HEK293 (cell line): Measurements from ENCODE around the gene TRUB1.

ENCODE experiments used
- CTCF ChIA-PET: fragments of 350-600 bp; formaldehyde crosslinking; extraction: SDS; loops from one replicate; lab custom pipeline; 2021; ENCODE audit warnings: antibody characterized with exemption; lab: Yijun Ruan, JAX
- POLR2A ChIA-PET: fragments of 300-600 bp; formaldehyde crosslinking; extraction: SDS; loops from one replicate; lab custom pipeline; 2020; ENCODE audit warnings: antibody characterized with exemption, inconsistent platforms; lab: Yijun Ruan, JAX
- H3K27ac ChIP-seq: fragments of 200-500 bp; sonication (Bioruptor generic); 2 replicates; pipeline ENCODE4 v1.5.1; 2014; ENCODE audit warnings: low read depth, low read length, control low read depth, inconsistent platforms; ENCODE audit errors: extremely low read depth
- H3K36me3 ChIP-seq, 2 experiments: fragments of 200-500 bp in 1 of 2; sonication (Bioruptor generic) in 1 of 2; 1 replicate in 1 of 2; 2 replicates in 1 of 2; pipeline ENCODE4 v1.5.1; 2014 to 2017; ENCODE audit warnings: inconsistent platforms in 2 of 2, low read length in 2 of 2; ENCODE audit not compliant: control insufficient read depth in 2 of 2, insufficient read depth in 1 of 2
- H3K4me1 ChIP-seq: fragments of 200-500 bp; sonication (Bioruptor generic); 2 replicates; pipeline ENCODE4 v1.5.1; 2014; ENCODE audit warnings: mild to moderate bottlenecking, low read length, inconsistent platforms; ENCODE audit not compliant: control insufficient read depth, insufficient read depth
- H3K4me3 ChIP-seq: 2 replicates; pipeline ENCODE4 v1.5.1; 2011; ENCODE audit warnings: low read depth, mild to moderate bottlenecking, control low read depth, low read length, moderate library complexity
- H3K9me3 ChIP-seq: fragments of 200-500 bp; sonication (Bioruptor generic); 2 replicates; pipeline ENCODE4 v1.5.1; 2014; ENCODE audit warnings: low read depth, low read length, inconsistent platforms; ENCODE audit not compliant: control insufficient read depth, insufficient read depth
- GLI2 ChIP-seq: fragments of 450-650 bp; formaldehyde crosslinking; IDR thresholded peaks from 2 replicates; pipeline ENCODE4; 2017; ENCODE audit warnings: missing biosample characterization, missing genetic modification characterization, low read depth, borderline replicate concordance
- KLF16 ChIP-seq: fragments of 450-650 bp; formaldehyde crosslinking; IDR thresholded peaks from 2 replicates; pipeline ENCODE4 v1.5.1; 2017; ENCODE audit warnings: missing biosample characterization, missing genetic modification characterization
- KLF9 ChIP-seq: fragments of 450-650 bp; formaldehyde crosslinking; IDR thresholded peaks from 2 replicates; pipeline ENCODE4 v1.5.1; 2016; ENCODE audit warnings: missing biosample characterization, missing genetic modification characterization, low read depth
- SP7 ChIP-seq: fragments of 450-650 bp; formaldehyde crosslinking; IDR thresholded peaks from 2 replicates; pipeline ENCODE4 v1.5.1; 2016; ENCODE audit warnings: missing biosample characterization, missing genetic modification characterization
- ZBTB20 ChIP-seq: fragments of 450-650 bp; formaldehyde crosslinking; IDR thresholded peaks from 2 replicates; pipeline ENCODE4 v1.5.1; 2016; ENCODE audit warnings: missing biosample characterization, missing genetic modification characterization
- ZNF23 ChIP-seq: fragments of 450-650 bp; formaldehyde crosslinking; IDR thresholded peaks from 2 replicates; pipeline ENCODE4 v1.5.1; 2016; ENCODE audit warnings: missing biosample characterization, missing genetic modification characterization, borderline replicate concordance
- ZNF292 ChIP-seq: fragments of 450-650 bp; formaldehyde crosslinking; IDR thresholded peaks from 2 replicates; pipeline ENCODE4 v1.5.1; 2016; ENCODE audit warnings: low read depth, missing biosample characterization, missing genetic modification characterization, borderline replicate concordance
- ZNF394 ChIP-seq: fragments of 450-650 bp; formaldehyde crosslinking; IDR thresholded peaks from 2 replicates; pipeline ENCODE4 v1.5.1; 2016; ENCODE audit warnings: missing biosample characterization, missing genetic modification characterization, mild to moderate bottlenecking, moderate library complexity, borderline replicate concordance
- ZNF423 ChIP-seq: fragments of 450-650 bp; formaldehyde crosslinking; IDR thresholded peaks from 2 replicates; pipeline ENCODE4 v1.5.1; 2016; ENCODE audit warnings: missing biosample characterization, missing genetic modification characterization
- ZNF501 ChIP-seq: fragments of 450-650 bp; formaldehyde crosslinking; IDR thresholded peaks from 2 replicates; pipeline ENCODE4 v1.5.1; 2016; ENCODE audit warnings: missing biosample characterization, missing genetic modification characterization
- ZNF549 ChIP-seq: fragments of 450-650 bp; IDR thresholded peaks from 2 replicates; pipeline ENCODE4 v1.5.1; 2018; ENCODE audit warnings: missing biosample characterization, missing genetic modification characterization, mild to moderate bottlenecking, inconsistent platforms, moderate library complexity
- ZNF585B ChIP-seq: fragments of 450-650 bp; formaldehyde crosslinking; IDR thresholded peaks from 2 replicates; pipeline ENCODE4 v1.5.1; 2016; ENCODE audit warnings: missing biosample characterization, missing genetic modification characterization
- ZNF610 ChIP-seq: fragments of 450-650 bp; formaldehyde crosslinking; IDR thresholded peaks from 2 replicates; pipeline ENCODE4 v1.5.1; 2016; ENCODE audit warnings: missing biosample characterization, missing genetic modification characterization, borderline replicate concordance
- ZNF629 ChIP-seq: fragments of 450-650 bp; formaldehyde crosslinking; IDR thresholded peaks from 2 replicates; pipeline ENCODE4 v1.5.1; 2017; ENCODE audit warnings: missing biosample characterization, missing genetic modification characterization
- ZNF76 ChIP-seq: fragments of 450-650 bp; formaldehyde crosslinking; IDR thresholded peaks from 2 replicates; pipeline ENCODE4; 2016; ENCODE audit warnings: low read depth, missing biosample characterization, missing genetic modification characterization, borderline replicate concordance
- ZNF776 ChIP-seq: fragments of 450-650 bp; formaldehyde crosslinking; IDR thresholded peaks from 2 replicates; pipeline ENCODE4 v1.5.0; 2017; ENCODE audit warnings: missing biosample characterization, missing genetic modification characterization, borderline replicate concordance
- ZSCAN30 ChIP-seq: fragments of 450-650 bp; IDR thresholded peaks from 2 replicates; pipeline ENCODE4 v1.5.1; 2018; ENCODE audit warnings: missing biosample characterization, mild to moderate bottlenecking, missing genetic modification characterization, moderate library complexity
- TF ChIP-seq, protein P1 (sequence below): fragments of 450-650 bp; IDR thresholded peaks from 2 replicates; pipeline ENCODE4 v1.5.1; 2018; ENCODE audit warnings: missing biosample characterization, missing genetic modification characterization
- TF ChIP-seq, protein P2 (sequence below): fragments of 450-650 bp; formaldehyde crosslinking; IDR thresholded peaks from 2 replicates; pipeline ENCODE4 v1.5.1; 2016; ENCODE audit warnings: missing biosample characterization, missing genetic modification characterization
- TF ChIP-seq, protein P3 (sequence below): fragments of 450-650 bp; formaldehyde crosslinking; IDR thresholded peaks from 2 replicates; pipeline ENCODE4 v1.5.1; 2016; ENCODE audit warnings: missing biosample characterization, missing genetic modification characterization
- TF ChIP-seq, protein P4 (sequence below): fragments of 450-650 bp; formaldehyde crosslinking; IDR thresholded peaks from 2 replicates; pipeline ENCODE4 v1.5.1; 2017; ENCODE audit warnings: missing biosample characterization, mild to moderate bottlenecking, missing genetic modification characterization, moderate library complexity
- TF ChIP-seq, protein P5 (sequence below): fragments of 450-650 bp; formaldehyde crosslinking; IDR thresholded peaks from 2 replicates; pipeline ENCODE4 v1.5.1; 2016; ENCODE audit warnings: missing biosample characterization, missing genetic modification characterization, low read depth

TRUB1 gene

DNA sequence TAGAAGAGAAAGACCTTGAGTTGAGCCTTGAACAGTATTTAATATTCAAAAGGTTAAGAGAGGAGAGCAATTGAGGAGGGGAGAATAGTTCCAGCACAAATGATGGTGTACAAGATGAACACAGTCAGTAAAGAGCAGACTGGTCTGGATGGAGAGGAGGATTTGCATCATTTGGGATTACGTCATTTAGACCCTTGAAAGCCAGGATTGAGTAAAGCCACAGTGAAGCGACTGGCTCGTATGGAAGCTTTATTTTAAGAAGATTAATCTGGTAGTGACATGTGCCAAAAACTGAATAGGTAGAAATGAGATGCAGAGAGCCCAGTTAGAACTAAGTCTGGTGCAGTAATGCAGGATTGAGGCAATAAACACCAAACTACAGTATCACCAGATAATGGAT, 52.6 kb downstream of the TRUB1 start:
- no peak overlapping the region for H3K4me3 ChIP-seq

DNA sequence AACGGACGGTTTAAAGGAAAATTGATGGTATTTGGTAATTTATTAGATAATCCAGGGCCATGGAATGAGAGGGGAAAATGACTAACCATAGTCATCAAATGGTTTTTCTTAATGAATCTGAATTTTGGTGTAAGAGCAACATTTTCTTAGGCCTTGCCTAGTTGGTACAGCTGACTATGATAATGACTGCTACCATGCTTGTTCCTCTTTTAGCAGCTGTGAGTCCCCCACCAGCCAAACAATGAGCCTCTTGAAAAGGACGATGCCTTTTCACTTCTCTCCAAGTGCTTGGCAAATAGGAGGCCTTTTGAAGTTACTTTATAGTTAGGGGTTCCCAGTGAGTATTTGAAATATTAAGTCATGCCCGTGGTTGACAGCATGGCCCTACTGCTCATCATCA, 53.0 kb downstream of the TRUB1 start:
- no peak for TF ChIP-seq ZNF423 (tag by site-specific recombination)
- TF ChIP-seq ZNF585B (tag by site-specific recombination), result no peak
- TF ChIP-seq ZNF292, result no peak
- TF ChIP-seq ZBTB20 (tag by site-specific recombination), result no peak
- TF ChIP-seq, protein P1, sequence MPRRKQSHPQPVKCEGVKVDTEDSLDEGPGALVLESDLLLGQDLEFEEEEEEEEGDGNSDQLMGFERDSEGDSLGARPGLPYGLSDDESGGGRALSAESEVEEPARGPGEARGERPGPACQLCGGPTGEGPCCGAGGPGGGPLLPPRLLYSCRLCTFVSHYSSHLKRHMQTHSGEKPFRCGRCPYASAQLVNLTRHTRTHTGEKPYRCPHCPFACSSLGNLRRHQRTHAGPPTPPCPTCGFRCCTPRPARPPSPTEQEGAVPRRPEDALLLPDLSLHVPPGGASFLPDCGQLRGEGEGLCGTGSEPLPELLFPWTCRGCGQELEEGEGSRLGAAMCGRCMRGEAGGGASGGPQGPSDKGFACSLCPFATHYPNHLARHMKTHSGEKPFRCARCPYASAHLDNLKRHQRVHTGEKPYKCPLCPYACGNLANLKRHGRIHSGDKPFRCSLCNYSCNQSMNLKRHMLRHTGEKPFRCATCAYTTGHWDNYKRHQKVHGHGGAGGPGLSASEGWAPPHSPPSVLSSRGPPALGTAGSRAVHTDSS, result no peak
- TF ChIP-seq ZNF549 (tag by site-specific recombination), result no peak
- TF ChIP-seq ZNF76 (tag by site-specific recombination), result no peak
- TF ChIP-seq, protein P2, sequence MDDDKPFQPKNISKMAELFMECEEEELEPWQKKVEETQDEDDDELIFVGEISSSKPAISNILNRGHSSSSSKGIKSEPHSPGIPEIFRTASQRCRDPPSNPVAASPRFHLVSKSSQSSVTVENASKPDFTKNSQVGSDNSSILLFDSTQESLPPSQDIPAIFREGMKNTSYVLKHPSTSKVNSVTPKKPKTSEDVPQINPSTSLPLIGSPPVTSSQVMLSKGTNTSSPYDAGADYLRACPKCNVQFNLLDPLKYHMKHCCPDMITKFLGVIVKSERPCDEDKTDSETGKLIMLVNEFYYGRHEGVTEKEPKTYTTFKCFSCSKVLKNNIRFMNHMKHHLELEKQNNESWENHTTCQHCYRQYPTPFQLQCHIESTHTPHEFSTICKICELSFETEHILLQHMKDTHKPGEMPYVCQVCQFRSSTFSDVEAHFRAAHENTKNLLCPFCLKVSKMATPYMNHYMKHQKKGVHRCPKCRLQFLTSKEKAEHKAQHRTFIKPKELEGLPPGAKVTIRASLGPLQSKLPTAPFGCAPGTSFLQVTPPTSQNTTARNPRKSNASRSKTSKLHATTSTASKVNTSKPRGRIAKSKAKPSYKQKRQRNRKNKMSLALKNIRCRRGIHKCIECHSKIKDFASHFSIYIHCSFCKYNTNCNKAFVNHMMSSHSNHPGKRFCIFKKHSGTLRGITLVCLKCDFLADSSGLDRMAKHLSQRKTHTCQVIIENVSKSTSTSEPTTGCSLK, result no peak
- no peak for TF ChIP-seq ZNF610 (tag by site-specific recombination)
- no peak for TF ChIP-seq KLF16 (tag by site-specific recombination)
- TF ChIP-seq SP7 (tag by site-specific recombination), result no peak
- TF ChIP-seq, protein P3, sequence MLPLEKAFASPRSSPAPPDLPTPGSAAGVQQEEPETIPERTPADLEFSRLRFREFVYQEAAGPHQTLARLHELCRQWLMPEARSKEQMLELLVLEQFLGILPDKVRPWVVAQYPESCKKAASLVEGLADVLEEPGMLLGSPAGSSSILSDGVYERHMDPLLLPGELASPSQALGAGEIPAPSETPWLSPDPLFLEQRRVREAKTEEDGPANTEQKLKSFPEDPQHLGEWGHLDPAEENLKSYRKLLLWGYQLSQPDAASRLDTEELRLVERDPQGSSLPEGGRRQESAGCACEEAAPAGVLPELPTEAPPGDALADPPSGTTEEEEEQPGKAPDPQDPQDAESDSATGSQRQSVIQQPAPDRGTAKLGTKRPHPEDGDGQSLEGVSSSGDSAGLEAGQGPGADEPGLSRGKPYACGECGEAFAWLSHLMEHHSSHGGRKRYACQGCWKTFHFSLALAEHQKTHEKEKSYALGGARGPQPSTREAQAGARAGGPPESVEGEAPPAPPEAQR (tag by site-specific recombination), result no peak
- TF ChIP-seq ZNF776 (tag by site-specific recombination), result no peak
- TF ChIP-seq ZNF394, result no peak
- TF ChIP-seq, protein P4, sequence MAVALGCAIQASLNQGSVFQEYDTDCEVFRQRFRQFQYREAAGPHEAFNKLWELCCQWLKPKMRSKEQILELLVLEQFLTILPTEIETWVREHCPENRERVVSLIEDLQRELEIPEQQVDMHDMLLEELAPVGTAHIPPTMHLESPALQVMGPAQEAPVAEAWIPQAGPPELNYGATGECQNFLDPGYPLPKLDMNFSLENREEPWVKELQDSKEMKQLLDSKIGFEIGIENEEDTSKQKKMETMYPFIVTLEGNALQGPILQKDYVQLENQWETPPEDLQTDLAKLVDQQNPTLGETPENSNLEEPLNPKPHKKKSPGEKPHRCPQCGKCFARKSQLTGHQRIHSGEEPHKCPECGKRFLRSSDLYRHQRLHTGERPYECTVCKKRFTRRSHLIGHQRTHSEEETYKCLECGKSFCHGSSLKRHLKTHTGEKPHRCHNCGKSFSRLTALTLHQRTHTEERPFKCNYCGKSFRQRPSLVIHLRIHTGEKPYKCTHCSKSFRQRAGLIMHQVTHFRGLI, result no peak
- no peak for TF ChIP-seq ZSCAN30 (tag by site-specific recombination)
- TF ChIP-seq ZNF629 (tag by site-specific recombination), result no peak
- no peak for TF ChIP-seq KLF9 (tag by site-specific recombination)
- no peak for TF ChIP-seq ZNF501
- Histone ChIP-seq H3K4me3 (no peak overlapping the region), H3K36me3 (no peaks in the 10 kb centered on the region), H3K27ac (no peak overlapping the region), H3K9me3 (no peaks in the 10 kb centered on the region), H3K4me1 (no peaks in the 10 kb centered on the region)
- CTCF ChIA-PET, result no interaction called here
- POLR2A ChIA-PET, result no interaction called here

More for the DNA sequence above, 52.6 kb downstream of the TRUB1 start:
- H3K36me3 ChIP-seq, result no peaks in the 10 kb centered on the region
- no peaks in the 10 kb centered on the region for H3K9me3 ChIP-seq
- TF ChIP-seq ZNF23, result no peak
- no peak for TF ChIP-seq GLI2
- TF ChIP-seq, protein P5, sequence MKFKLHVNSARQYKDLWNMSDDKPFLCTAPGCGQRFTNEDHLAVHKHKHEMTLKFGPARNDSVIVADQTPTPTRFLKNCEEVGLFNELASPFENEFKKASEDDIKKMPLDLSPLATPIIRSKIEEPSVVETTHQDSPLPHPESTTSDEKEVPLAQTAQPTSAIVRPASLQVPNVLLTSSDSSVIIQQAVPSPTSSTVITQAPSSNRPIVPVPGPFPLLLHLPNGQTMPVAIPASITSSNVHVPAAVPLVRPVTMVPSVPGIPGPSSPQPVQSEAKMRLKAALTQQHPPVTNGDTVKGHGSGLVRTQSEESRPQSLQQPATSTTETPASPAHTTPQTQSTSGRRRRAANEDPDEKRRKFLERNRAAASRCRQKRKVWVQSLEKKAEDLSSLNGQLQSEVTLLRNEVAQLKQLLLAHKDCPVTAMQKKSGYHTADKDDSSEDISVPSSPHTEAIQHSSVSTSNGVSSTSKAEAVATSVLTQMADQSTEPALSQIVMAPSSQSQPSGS, result peak; percentile 37; the same call in 1 of the 2 replicates
- H3K27ac ChIP-seq, result no peak overlapping the region
- no peaks in the 10 kb centered on the region for H3K4me1 ChIP-seq
- CTCF ChIA-PET, result no interaction called here
- POLR2A ChIA-PET, result no interaction called here
